ENCODE measurements around the gene THADA.
"Not testable (repeated sequence)": the region's sequence is repeated elsewhere in the genome, so short reads cannot be mapped to it uniquely, and the experiment has no call there.

Gene THADA

GRCh38 chr2:43389581-43390466, 206.0 kb downstream of the THADA start:
- DNase-seq (ENCODE audit: low read depth, low spot score) = no peak

- no peak for DNase-seq (ENCODE audit: low read depth, low spot score)
Observed at GRCh38 chr2:43388371-43388770, 207.5 kb downstream of the THADA start.

- no peak for DNase-seq (ENCODE audit: low read depth, low spot score)
Observed at GRCh38 chr2:43387092-43388062, 208.5 kb downstream of the THADA start.

GRCh38 chr2:43386679-43387078, 209.2 kb downstream of the THADA start:
- not testable (repeated sequence) for DNase-seq (ENCODE audit: low read depth, low spot score)

- DNase-seq (ENCODE audit: low read depth, low spot score) = no peak
Observed at GRCh38 chr2:43384143-43384542, 211.7 kb downstream of the THADA start.

GRCh38 chr2:43383533-43383932, 212.3 kb downstream of the THADA start:
- DNase-seq (ENCODE audit: low read depth, low spot score) = no peak

GRCh38 chr2:43379494-43379893, 216.3 kb downstream of the THADA start:
- DNase-seq (ENCODE audit: low read depth, low spot score) = no peak

GRCh38 chr2:43377327-43377726, 218.5 kb downstream of the THADA start:
- DNase-seq (ENCODE audit: low read depth, low spot score) = no peak

- no peak for DNase-seq (ENCODE audit: low read depth, low spot score)
Observed at GRCh38 chr2:43376523-43377198, 219.2 kb downstream of the THADA start.

- no peak for DNase-seq (ENCODE audit: low read depth, low spot score)
Observed at GRCh38 chr2:43375746-43376522, 219.9 kb downstream of the THADA start.

- no peak for DNase-seq (ENCODE audit: low read depth, low spot score)
Observed at GRCh38 chr2:43372416-43373081, 223.3 kb downstream of the THADA start.

GRCh38 chr2:43370705-43371104, 225.1 kb downstream of the THADA start:
- DNase-seq (ENCODE audit: low read depth, low spot score) = no peak

- no peak for DNase-seq (ENCODE audit: low read depth, low spot score)
Observed at GRCh38 chr2:43370146-43370545, 225.7 kb downstream of the THADA start.

- no peak for DNase-seq (ENCODE audit: low read depth, low spot score)
Observed at GRCh38 chr2:43368483-43369385, 227.1 kb downstream of the THADA start.

- no peak for DNase-seq (ENCODE audit: low read depth, low spot score)
Observed at GRCh38 chr2:43367012-43367782, 228.6 kb downstream of the THADA start.

GRCh38 chr2:43363120-43363519, 232.7 kb downstream of the THADA start:
- no peak for DNase-seq (ENCODE audit: low read depth, low spot score)

GRCh38 chr2:43361286-43361685, 234.6 kb downstream of the THADA start:
- DNase-seq (ENCODE audit: low read depth, low spot score) = no peak

GRCh38 chr2:43360137-43360536, 235.7 kb downstream of the THADA start:
- no peak for DNase-seq (ENCODE audit: low read depth, low spot score)

All from brain pericyte (primary cell).